Peyer's patch (tissue), 4 donors: ENCODE results near the gene MBD3L2.
"Not testable (repeated sequence)": the region's sequence is repeated elsewhere in the genome, so short reads cannot be mapped to it uniquely, and the experiment has no call there.

ENCODE experiments used
- POLR2A ChIP-seq, 2 donors: fragments of 450-650 bp; IDR thresholded peaks; one replicate each; pipeline ENCODE4 v1.5.1; 2017; ENCODE audit warnings: antibody characterized with exemption in 2 of 2, mild to moderate bottlenecking in 2 of 2, moderate library complexity in 2 of 2
- TF ChIP-seq, protein P1 (sequence below), 6 experiments: fragments of 450-650 bp in 4 of 6; fragments of 200-600 bp in 2 of 6; sonication (generic) in 1 of 6; IDR thresholded peaks; one replicate each; pipeline ENCODE4 v1.5.1; 2017 to 2019; ENCODE audit warnings: antibody characterized with exemption in 6 of 6, mild to moderate bottlenecking in 3 of 6, moderate library complexity in 1 of 6

DNA sequence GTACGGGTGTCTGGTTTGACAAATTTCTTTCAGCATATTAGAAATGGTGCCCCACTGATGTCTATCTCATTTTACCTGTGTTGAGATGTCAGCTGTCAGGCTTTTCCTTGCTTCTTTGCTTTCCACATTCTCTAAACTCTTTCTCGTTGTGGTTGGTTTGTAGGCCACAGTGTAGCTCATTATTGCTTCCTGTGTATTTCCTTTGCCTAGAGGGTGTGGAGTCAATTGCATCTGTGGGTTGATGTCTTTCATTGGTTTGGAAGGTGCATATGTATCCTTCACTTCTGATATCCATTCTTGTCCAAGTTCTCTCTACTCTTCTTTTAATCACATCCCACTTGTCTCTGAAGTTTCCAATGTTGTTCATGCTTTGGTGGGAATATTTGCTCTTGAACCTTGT, 7.6 kb upstream of the MBD3L2 start:
- TF ChIP-seq, protein P1, sequence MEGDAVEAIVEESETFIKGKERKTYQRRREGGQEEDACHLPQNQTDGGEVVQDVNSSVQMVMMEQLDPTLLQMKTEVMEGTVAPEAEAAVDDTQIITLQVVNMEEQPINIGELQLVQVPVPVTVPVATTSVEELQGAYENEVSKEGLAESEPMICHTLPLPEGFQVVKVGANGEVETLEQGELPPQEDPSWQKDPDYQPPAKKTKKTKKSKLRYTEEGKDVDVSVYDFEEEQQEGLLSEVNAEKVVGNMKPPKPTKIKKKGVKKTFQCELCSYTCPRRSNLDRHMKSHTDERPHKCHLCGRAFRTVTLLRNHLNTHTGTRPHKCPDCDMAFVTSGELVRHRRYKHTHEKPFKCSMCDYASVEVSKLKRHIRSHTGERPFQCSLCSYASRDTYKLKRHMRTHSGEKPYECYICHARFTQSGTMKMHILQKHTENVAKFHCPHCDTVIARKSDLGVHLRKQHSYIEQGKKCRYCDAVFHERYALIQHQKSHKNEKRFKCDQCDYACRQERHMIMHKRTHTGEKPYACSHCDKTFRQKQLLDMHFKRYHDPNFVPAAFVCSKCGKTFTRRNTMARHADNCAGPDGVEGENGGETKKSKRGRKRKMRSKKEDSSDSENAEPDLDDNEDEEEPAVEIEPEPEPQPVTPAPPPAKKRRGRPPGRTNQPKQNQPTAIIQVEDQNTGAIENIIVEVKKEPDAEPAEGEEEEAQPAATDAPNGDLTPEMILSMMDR (IDR thresholded peaks at IDR 0.05), result not testable (repeated sequence)
- not testable (repeated sequence) for TF ChIP-seq POLR2A (IDR thresholded peaks at IDR 0.05)
